ENCODE results near the gene KCTD21.

DNA sequence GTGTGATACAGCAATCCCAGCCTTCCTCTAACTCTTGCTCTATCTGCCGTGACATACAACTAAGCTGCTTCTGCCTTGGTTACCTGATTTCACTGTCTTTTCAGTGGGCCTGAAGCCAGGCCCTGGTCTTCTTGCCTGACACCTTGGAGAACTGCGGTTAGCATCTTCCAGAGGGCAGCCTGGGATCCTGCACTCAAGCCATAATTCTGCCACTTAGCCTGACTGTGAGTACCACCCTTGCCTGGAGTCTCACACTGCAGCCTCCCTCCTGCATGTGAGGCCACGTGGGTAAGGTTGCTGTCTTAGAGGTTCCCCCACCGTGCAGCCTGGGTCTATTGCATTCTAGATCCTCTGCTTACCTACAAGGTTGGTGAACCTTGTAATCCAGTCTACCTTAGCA is 36.1 kb upstream of the KCTD21 start:
- TF ChIP-seq, protein P1, sequence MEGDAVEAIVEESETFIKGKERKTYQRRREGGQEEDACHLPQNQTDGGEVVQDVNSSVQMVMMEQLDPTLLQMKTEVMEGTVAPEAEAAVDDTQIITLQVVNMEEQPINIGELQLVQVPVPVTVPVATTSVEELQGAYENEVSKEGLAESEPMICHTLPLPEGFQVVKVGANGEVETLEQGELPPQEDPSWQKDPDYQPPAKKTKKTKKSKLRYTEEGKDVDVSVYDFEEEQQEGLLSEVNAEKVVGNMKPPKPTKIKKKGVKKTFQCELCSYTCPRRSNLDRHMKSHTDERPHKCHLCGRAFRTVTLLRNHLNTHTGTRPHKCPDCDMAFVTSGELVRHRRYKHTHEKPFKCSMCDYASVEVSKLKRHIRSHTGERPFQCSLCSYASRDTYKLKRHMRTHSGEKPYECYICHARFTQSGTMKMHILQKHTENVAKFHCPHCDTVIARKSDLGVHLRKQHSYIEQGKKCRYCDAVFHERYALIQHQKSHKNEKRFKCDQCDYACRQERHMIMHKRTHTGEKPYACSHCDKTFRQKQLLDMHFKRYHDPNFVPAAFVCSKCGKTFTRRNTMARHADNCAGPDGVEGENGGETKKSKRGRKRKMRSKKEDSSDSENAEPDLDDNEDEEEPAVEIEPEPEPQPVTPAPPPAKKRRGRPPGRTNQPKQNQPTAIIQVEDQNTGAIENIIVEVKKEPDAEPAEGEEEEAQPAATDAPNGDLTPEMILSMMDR (IDR thresholded peaks at IDR 0.05; ENCODE audit: low read length) = no peak
- no peak for TF ChIP-seq EZH2phosphoT487 (IDR thresholded peaks at IDR 0.05; ENCODE audit: low read length)
- no peak for TF ChIP-seq EZH2 (optimal IDR thresholded peaks at IDR 0.05; ENCODE audit: low read depth, low read length)
